Heart left ventricle (tissue), 13 donors: ENCODE data around the gene TRMU.
"Not testable (repeated sequence)": the region's sequence is repeated elsewhere in the genome, so short reads cannot be mapped to it uniquely, and the experiment has no call there.

Source experiments
- POLR2A ChIP-seq, 2 donors: fragments of 450-650 bp; IDR thresholded peaks; one replicate each; pipeline ENCODE4 v1.6.1; 2017; ENCODE audit warnings: antibody characterized with exemption in 2 of 2, mild to moderate bottlenecking in 2 of 2, moderate library complexity in 2 of 2
- TF ChIP-seq, protein P1 (sequence below), 12 donors: fragments of 200-600 bp; sonication (generic) in 4 of 12; IDR thresholded peaks; one replicate each; pipeline versions ENCODE4 v1.5.0 to v1.8.0; 2018 to 2022; ENCODE audit warnings: antibody characterized with exemption in 12 of 12, mild to moderate bottlenecking in 5 of 12
- donor health status: ischemic (EF 13 %, LVEDD 7.1; RV severe dilation, severe dysfunction).
- donor health status: DM: no; HTN: yes; CAD: no.
- donor health status: DM: no; HTN: no; CAD: no.
- donor health status: ischemic (EF 25% LVEDD 6.9; RV normal size, moderate dysfunction).
- donor health status: ischemic (EF 25% LVEDD 5.7; RV mildly dilated, moderate dysfunction).
- donor health status: ischemic (EF 35%, LVEDD 5.7; RV mildly dilated, moderate dysfunction).
- donor health status: nonischemic (EF 11% LVEDD 7.7; RV severe dilation, severe dysfunction).
- donor health status: DM: yes; HTN: yes; CAD: no.
- donor health status: PGD.
- donor health status: ischemic (EF 29% LVEDD 5.4; RV normal size, mild dysfunction).
- donor health status: nonischemic (EF 23%, LVEDD 6.1; RV moderate dilation, normal function).

DNA sequence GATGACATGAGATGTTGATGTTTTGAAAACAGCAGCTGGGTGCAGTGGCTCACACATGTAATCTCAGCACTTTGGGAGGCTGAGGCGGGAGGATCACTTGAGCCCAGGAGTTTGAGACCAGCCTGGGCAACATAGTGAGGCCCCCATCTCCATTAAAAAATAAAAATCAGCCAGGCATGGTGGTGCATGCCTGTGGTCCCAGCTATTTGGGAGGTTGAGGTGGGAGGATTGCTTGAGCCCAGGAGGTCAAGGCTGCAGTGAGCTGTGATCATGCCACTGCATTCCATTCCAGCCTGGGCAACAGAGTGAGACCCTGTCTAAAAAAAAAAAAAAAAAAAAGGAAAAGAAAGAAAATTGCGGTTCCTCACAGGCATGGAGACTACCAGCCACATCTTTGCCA is 22.7 kb upstream of the TRMU start:
- TF ChIP-seq, protein P1, sequence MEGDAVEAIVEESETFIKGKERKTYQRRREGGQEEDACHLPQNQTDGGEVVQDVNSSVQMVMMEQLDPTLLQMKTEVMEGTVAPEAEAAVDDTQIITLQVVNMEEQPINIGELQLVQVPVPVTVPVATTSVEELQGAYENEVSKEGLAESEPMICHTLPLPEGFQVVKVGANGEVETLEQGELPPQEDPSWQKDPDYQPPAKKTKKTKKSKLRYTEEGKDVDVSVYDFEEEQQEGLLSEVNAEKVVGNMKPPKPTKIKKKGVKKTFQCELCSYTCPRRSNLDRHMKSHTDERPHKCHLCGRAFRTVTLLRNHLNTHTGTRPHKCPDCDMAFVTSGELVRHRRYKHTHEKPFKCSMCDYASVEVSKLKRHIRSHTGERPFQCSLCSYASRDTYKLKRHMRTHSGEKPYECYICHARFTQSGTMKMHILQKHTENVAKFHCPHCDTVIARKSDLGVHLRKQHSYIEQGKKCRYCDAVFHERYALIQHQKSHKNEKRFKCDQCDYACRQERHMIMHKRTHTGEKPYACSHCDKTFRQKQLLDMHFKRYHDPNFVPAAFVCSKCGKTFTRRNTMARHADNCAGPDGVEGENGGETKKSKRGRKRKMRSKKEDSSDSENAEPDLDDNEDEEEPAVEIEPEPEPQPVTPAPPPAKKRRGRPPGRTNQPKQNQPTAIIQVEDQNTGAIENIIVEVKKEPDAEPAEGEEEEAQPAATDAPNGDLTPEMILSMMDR (IDR thresholded peaks at IDR 0.05) = not testable (repeated sequence)
- TF ChIP-seq POLR2A (IDR thresholded peaks at IDR 0.05) = not testable (repeated sequence)
